Measurements from ENCODE around the gene OR11H7.
"Not testable (repeated sequence)": the region's sequence is repeated elsewhere in the genome, so short reads cannot be mapped to it uniquely, and the experiment has no call there.

DNA sequence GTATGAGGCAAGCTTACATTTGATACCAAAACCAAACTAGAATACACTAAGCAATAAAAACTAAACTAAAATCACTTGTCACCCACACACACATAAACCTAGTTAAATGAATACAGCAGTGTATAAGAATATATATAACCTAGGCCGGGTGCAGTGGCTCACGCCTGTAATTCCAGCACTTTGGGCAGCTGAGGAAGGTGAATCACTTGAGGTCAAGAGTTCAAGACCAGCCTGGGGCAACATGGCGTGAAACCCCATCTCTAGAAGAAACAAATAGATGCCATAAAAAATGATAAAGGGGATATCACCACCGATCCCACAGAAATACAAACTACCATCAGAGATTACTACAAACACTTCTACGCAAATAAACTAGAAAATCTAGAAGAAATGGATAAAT is 35.6 kb downstream of the OR11H7 start:
- TF ChIP-seq, protein P1, sequence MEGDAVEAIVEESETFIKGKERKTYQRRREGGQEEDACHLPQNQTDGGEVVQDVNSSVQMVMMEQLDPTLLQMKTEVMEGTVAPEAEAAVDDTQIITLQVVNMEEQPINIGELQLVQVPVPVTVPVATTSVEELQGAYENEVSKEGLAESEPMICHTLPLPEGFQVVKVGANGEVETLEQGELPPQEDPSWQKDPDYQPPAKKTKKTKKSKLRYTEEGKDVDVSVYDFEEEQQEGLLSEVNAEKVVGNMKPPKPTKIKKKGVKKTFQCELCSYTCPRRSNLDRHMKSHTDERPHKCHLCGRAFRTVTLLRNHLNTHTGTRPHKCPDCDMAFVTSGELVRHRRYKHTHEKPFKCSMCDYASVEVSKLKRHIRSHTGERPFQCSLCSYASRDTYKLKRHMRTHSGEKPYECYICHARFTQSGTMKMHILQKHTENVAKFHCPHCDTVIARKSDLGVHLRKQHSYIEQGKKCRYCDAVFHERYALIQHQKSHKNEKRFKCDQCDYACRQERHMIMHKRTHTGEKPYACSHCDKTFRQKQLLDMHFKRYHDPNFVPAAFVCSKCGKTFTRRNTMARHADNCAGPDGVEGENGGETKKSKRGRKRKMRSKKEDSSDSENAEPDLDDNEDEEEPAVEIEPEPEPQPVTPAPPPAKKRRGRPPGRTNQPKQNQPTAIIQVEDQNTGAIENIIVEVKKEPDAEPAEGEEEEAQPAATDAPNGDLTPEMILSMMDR (IDR thresholded peaks at IDR 0.05; ENCODE audit: low read depth, low read length, poor library complexity, severe bottlenecking), result not testable (repeated sequence)
- not testable (repeated sequence) for TF ChIP-seq EZH2phosphoT487 (IDR thresholded peaks at IDR 0.05; ENCODE audit: borderline replicate concordance, low read length)
